ENCODE results near the gene FARP2.

The FARP2 gene

DNA sequence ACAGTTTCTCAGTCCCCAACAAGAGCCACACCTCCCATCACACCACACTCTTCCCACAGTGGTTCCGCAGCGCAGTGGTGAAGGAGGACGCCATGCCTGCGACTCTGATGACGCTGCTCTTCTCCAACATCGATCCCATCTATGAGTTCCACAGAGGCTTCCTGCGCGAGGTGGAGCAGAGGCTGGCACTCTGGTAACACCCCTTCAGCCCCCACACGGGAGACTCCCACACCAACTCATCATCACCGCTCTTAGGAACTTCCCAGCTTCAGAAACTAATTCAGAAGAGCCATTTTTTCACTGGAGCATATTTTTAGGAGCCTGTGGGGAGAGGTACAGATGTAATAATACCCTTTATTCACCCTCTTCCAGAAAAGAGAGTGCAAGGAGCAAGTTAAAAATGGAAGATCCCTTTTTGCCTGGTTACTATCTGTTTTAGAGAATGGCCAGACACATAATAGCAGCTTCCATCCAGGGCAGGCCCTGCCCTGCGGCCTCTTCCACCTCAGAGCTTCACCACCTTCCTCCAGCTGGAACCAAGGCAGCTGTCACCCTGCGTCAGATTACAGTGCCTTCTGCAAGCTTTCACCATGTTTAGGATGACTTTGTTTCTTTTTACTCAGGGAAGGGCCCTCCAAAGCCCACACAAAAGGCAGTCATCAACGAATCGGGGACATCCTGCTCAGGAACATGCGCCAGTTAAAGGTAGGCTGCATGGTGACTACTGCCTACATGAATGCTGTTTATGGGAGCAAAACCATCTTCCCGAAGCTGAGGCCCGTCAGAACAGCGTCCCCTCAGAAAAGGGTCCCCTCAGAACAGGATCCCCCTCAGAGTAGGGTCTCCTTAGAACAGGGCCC is 107.4 kb downstream of the FARP2 start:
- no peaks in the 10 kb centered on the region for H3K27me3 ChIP-seq (ENCODE audit: insufficient read depth, low read length, poor library complexity, severe bottlenecking)
- no peaks in the 10 kb centered on the region for H3F3A ChIP-seq (ENCODE audit: low read depth)
- no peaks in the 10 kb centered on the region for H3K9me3 ChIP-seq (ENCODE audit: insufficient read depth, low read depth, low read length)
- no peak overlapping the region for H3K9ac ChIP-seq (ENCODE audit: low read depth, low read length, poor library complexity, severe bottlenecking)
- no peak overlapping the region for H3K4me2 ChIP-seq (ENCODE audit: low read depth, low read length, poor library complexity, severe bottlenecking)
- TF ChIP-seq EZH2phosphoT487 (IDR thresholded peaks at IDR 0.05; ENCODE audit: borderline replicate concordance) (no peak), CTCF (conservative IDR thresholded peaks at IDR 0.05; ENCODE audit: low read length) (no peak)
- no peaks in the 10 kb centered on the region for H3K4me1 ChIP-seq (ENCODE audit: insufficient read depth, low read length, poor library complexity, severe bottlenecking)
- no peaks in the 10 kb centered on the region for H3K79me2 ChIP-seq (ENCODE audit: insufficient read depth, low read length)
- no peaks in the 10 kb centered on the region for H3K36me3 ChIP-seq (ENCODE audit: insufficient read depth, low read length)
- no peak overlapping the region for H3K4me3 ChIP-seq (ENCODE audit: low read length, poor library complexity, severe bottlenecking)
- H4K20me1 ChIP-seq (ENCODE audit: insufficient read depth, low read length, poor library complexity, severe bottlenecking) = no peaks in the 10 kb centered on the region
- no peak overlapping the region for H2AFZ ChIP-seq (ENCODE audit: low read length)
- H3K9me2 ChIP-seq (replicated peaks; ENCODE audit: low read depth, low read length) = no peaks in the 10 kb centered on the region

DNA sequence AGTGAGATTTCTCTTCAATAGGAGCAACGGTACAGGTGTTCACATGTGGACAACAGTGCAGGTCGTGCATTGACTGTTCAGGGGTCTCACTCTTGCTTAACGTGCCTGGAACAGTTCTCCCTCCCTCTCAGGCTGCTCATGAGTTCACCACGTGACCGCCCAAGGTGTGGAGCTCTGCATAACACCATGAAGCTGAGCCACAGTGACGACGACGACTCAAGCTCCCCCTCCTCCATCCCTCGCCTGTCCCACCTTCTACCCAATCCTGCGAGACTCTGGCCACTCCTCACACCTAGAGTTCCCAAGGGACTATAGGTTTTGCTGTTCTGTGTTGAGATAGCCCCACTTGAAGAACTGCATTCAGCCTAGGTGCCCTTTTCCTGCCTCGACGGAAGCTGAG is 109.5 kb downstream of the FARP2 start:
- no peak overlapping the region for H3K4me2 ChIP-seq (ENCODE audit: low read depth, low read length, poor library complexity, severe bottlenecking)
- H3K4me1 ChIP-seq (ENCODE audit: insufficient read depth, low read length, poor library complexity, severe bottlenecking) = no peaks in the 10 kb centered on the region
- no peak for TF ChIP-seq EZH2phosphoT487 (IDR thresholded peaks at IDR 0.05; ENCODE audit: borderline replicate concordance)
- TF ChIP-seq CTCF (conservative IDR thresholded peaks at IDR 0.05; ENCODE audit: low read length) = no peak

GRCh38 chr2:241466230-241466629 is 110.1 kb downstream of the FARP2 start:
- Histone ChIP-seq H3K4me1 (ENCODE audit: insufficient read depth, low read length, poor library complexity, severe bottlenecking) (no peaks in the 10 kb centered on the region), H3K4me2 (ENCODE audit: low read depth, low read length, poor library complexity, severe bottlenecking) (no peak overlapping the region), H4K20me1 (ENCODE audit: insufficient read depth, low read length, poor library complexity, severe bottlenecking) (no peaks in the 10 kb centered on the region), H3K9me2 (replicated peaks; ENCODE audit: low read depth, low read length) (no peaks in the 10 kb centered on the region), H3K9me3 (ENCODE audit: insufficient read depth, low read depth, low read length) (no peaks in the 10 kb centered on the region), H3K9ac (ENCODE audit: low read depth, low read length, poor library complexity, severe bottlenecking) (no peak overlapping the region), H3K27me3 (ENCODE audit: insufficient read depth, low read length, poor library complexity, severe bottlenecking) (no peaks in the 10 kb centered on the region), H3F3A (ENCODE audit: low read depth) (no peaks in the 10 kb centered on the region), H2AFZ (ENCODE audit: low read length) (no peak overlapping the region), H3K4me3 (ENCODE audit: low read length, poor library complexity, severe bottlenecking) (no peak overlapping the region), H3K79me2 (ENCODE audit: insufficient read depth, low read length) (no peaks in the 10 kb centered on the region), H3K36me3 (ENCODE audit: insufficient read depth, low read length) (no peaks in the 10 kb centered on the region)
- TF ChIP-seq CTCF (conservative IDR thresholded peaks at IDR 0.05; ENCODE audit: low read length) (no peak), EZH2phosphoT487 (IDR thresholded peaks at IDR 0.05; ENCODE audit: borderline replicate concordance) (no peak)

More for the DNA sequence above, 109.5 kb downstream of the FARP2 start:
- Histone ChIP-seq H3K9me3 (ENCODE audit: insufficient read depth, low read depth, low read length) (no peaks in the 10 kb centered on the region), H3K27me3 (ENCODE audit: insufficient read depth, low read length, poor library complexity, severe bottlenecking) (no peaks in the 10 kb centered on the region), H3K4me3 (ENCODE audit: low read length, poor library complexity, severe bottlenecking) (no peak overlapping the region), H3F3A (ENCODE audit: low read depth) (no peaks in the 10 kb centered on the region), H3K9me2 (replicated peaks; ENCODE audit: low read depth, low read length) (no peaks in the 10 kb centered on the region), H3K79me2 (ENCODE audit: insufficient read depth, low read length) (no peaks in the 10 kb centered on the region), H3K36me3 (ENCODE audit: insufficient read depth, low read length) (no peaks in the 10 kb centered on the region), H3K9ac (ENCODE audit: low read depth, low read length, poor library complexity, severe bottlenecking) (no peak overlapping the region), H2AFZ (ENCODE audit: low read length) (no peak overlapping the region), H4K20me1 (ENCODE audit: insufficient read depth, low read length, poor library complexity, severe bottlenecking) (no peaks in the 10 kb centered on the region)

Measured in Loucy (cell line).